OCI-LY3 (cell line): ENCODE data around the gene C1QTNF12.

Experiments used
- CTCF ChIP-seq: fragments of 200-600, 300-600 bp; sonication (generic); IDR thresholded peaks from 2 replicates; pipeline ENCODE4 v1.5.1; 2014; ENCODE audit warnings: antibody characterized with exemption, low read length, low read depth
- EZH2phosphoT487 ChIP-seq: fragments of 200-600 bp; shearing (Covaris generic); IDR thresholded peaks from 2 replicates; pipeline ENCODE4 v1.6.1; 2018; ENCODE audit warnings: antibody characterized with exemption, mixed run types, low read depth

- no peak for TF ChIP-seq CTCF
- TF ChIP-seq EZH2phosphoT487, result no peak
Observed at GRCh38 chr1:1253972-1254666, 7.6 kb upstream of the C1QTNF12 start.
